Skeletal muscle tissue (tissue), 4 donors: ENCODE results near the gene B3GALNT2. TPM values are rescaled to one million over a fixed set of nuclear protein-coding genes. Genes with fewer than 3 reads are reported as not detected.

Experiments
- H3K27ac ChIP-seq: one replicate; pipeline ENCODE4 v1.7.0; 2013; ENCODE audit warnings: mild to moderate bottlenecking, low read depth, low read length, inconsistent platforms
- H3K27me3 ChIP-seq, 3 donors: one replicate each; pipeline ENCODE4 v1.7.0; 2013; ENCODE audit warnings: low read length in 3 of 3; ENCODE audit not compliant: control insufficient read depth in 3 of 3, insufficient read depth in 3 of 3
- H3K36me3 ChIP-seq, 3 donors: one replicate each; pipeline ENCODE4 v1.7.0; 2013; ENCODE audit warnings: low read length in 3 of 3; ENCODE audit not compliant: control insufficient read depth in 3 of 3, insufficient read depth in 3 of 3
- H3K4me1 ChIP-seq, 3 donors: one replicate each; pipeline ENCODE4 v1.7.0; 2013; ENCODE audit warnings: low read length in 3 of 3, mild to moderate bottlenecking in 3 of 3; ENCODE audit not compliant: control insufficient read depth in 3 of 3, insufficient read depth in 3 of 3
- H3K4me3 ChIP-seq, 3 donors: one replicate each; pipeline ENCODE4 v1.7.0; 2013; ENCODE audit warnings: low read length in 3 of 3
- H3K9ac ChIP-seq, 3 donors: one replicate each; pipeline ENCODE4 v1.7.0; 2013; ENCODE audit warnings: low read length in 3 of 3, mild to moderate bottlenecking in 3 of 3, moderate library complexity in 2 of 3, low read depth in 1 of 3
- H3K9me3 ChIP-seq, 3 donors: one replicate each; pipeline ENCODE4 v1.7.0; 2013; ENCODE audit warnings: low read length in 3 of 3; ENCODE audit not compliant: control insufficient read depth in 3 of 3
- total RNA-seq: library from RNA; depleted of rRNA; stranded (reverse); fragments of >200 nt; gene quantifications from one replicate; pipeline ENCODE4 v1.2.3, GENCODE V29; 2014
- donor health status: Osteomylitis.

B3GALNT2 gene
- total RNA-seq, 1 donor from 2014 or later = 48.5 TPM

DNA sequence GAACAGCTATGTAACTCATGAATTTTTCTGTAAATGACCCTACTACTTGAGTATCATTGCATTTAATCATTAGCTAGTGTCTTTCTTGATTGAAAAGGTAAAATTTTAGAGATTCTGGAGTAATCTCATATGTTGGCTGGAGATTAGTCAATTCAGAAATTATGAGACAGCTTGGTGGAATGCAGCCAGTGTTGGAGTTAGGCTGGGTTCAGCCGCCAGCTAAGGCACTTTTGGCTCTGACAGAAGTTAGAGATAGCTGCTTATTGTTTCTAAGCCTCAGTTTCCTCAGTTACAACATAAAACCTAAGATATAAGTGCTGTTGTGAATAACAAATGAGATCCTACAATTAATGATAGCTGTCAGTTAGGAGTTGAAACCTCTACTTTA is 87.6 kb downstream of the B3GALNT2 start:
- H3K9ac ChIP-seq = no peak overlapping the region
- H3K9me3 ChIP-seq = no peaks in the 10 kb centered on the region
- peaks cover 0 to 3% (median 2%) of the 10 kb centered on the region in 3 donors for H3K4me1 ChIP-seq
- peaks cover 0 to 9% (median 0%) of the 10 kb centered on the region in 3 donors for H3K36me3 ChIP-seq
- no peak overlapping the region for H3K4me3 ChIP-seq
- no peaks in the 10 kb centered on the region for H3K27me3 ChIP-seq
- H3K27ac ChIP-seq = no peak overlapping the region

DNA sequence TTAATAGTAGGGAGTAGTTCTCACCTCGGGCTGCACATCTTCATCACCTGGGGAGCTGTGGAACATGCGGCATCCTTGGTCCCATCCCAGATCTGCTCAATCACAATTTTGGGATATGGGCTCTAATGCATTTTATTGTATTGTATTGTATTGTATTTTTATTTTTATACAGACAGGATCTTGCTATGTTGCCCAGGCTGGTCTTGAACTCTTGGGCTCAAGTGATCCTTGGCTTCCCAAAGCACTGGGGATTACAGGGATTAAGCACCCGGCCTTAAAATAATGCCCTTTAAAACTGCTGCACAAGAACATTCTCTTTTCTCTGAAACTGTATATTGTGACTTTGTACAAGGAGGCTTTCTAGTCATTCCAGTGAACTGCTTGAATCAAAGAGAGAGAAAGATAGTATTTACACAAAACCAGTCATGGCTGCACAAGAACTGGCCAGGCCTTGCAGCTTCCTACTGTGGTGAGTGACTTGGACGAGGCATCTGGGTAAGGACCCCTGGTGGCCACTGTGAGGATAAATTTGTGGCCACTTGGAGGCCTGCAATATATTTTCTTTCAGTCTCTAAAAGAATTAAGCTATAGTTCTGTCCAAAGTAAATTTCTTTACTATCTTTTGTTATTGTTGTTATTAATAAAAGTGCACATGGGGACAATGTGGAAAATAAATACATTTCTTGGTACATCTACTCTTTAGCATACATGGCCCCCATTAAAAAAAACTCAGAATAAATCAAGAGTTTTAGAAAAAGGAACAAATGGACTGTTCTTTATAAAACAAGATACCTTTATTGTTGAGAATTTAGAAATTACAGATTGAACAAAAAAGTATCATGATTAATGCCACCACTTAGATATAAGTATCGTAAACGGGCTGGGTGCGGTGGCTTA is 89.0 kb downstream of the B3GALNT2 start:
- Histone ChIP-seq H3K9me3 (no peaks in the 10 kb centered on the region), H3K27me3 (no peaks in the 10 kb centered on the region), H3K9ac (no peak overlapping the region), H3K27ac (no peak overlapping the region), H3K4me1 (peaks cover 0 to 5% (median 3%) of the 10 kb centered on the region in 3 donors), H3K36me3 (peaks cover 0 to 9% (median 0%) of the 10 kb centered on the region in 3 donors), H3K4me3 (no peak overlapping the region)

DNA sequence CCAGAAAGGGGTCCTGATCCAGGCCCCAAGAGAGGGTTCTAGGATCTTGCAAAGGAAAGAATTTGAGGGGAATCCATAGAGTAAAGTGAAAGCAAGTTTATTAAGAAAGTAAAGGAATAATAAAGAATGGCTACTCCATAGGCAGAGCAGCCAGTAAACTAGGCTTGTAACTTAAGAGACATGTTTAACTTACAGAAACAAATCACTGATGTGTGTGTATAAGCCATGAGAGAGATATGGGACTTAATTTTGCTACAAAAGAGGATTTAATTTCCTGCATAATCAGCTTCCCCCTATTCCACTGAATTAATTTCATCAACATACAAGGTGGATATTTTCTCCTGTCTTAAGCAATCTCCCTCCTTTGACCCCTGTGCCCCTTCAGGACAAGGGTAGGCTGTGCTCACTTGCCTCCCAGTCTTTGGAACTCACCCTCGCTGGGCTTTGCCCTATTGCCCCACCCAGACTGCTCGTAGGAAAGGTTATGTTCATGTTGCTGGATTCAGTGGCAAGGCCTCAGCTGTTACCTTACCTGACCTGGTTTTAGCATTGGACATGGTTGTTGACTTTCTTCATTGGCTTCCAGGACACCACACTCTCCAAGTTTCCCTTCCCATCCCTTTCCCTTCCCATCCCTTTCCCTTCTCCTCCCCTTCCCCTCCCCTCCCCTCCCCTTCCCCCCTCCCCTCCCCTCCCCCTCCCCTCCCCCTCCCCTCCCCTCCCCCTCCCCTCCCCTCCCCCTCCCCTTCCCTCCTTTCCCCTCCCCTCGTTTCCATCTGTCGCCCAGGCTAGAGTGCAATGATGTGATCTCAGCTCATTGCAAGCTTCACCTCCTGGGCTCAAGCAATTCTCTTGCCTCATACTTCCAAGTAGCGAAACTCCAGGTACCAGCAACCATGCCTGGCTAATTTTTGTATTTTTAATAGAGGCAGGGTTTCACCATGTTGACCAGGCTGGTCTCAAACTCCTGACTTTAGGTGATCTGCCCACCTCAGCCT is 92.5 kb downstream of the B3GALNT2 start:
- Histone ChIP-seq H3K27ac (peak overlapping the region; percentile 8), H3K9ac (no peak overlapping the region), H3K36me3 (peaks cover 0 to 7% (median 0%) of the 10 kb centered on the region in 3 donors), H3K9me3 (no peaks in the 10 kb centered on the region), H3K4me1 (peaks cover 0 to 5% (median 3%) of the 10 kb centered on the region in 3 donors), H3K4me3 (no peak overlapping the region), H3K27me3 (no peaks in the 10 kb centered on the region)

DNA sequence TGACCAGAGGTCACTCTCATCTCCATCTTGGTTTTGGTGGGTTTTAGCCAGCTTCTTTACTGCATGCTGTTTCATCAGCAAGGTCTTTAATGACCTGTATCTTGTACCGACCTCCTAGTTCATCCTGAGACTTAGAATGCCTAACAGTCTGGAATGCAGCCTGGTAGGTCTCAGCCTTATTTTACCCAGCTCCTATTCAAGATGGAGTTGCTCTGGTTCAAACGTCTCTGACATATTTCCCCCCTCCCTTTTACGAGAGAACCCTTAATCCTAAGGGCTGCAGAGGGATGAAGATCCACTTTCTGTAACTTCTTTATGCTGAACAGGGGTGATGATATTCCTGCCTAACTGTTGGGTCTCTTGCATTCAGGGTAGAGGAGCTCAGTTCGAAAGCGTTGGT is 93.8 kb downstream of the B3GALNT2 start:
- Histone ChIP-seq H3K9ac (no peak overlapping the region), H3K27me3 (no peaks in the 10 kb centered on the region), H3K27ac (no peak overlapping the region), H3K4me3 (no peak overlapping the region), H3K36me3 (peaks cover 0 to 7% (median 0%) of the 10 kb centered on the region in 3 donors), H3K9me3 (no peaks in the 10 kb centered on the region), H3K4me1 (peaks cover 0 to 5% (median 3%) of the 10 kb centered on the region in 3 donors)

DNA sequence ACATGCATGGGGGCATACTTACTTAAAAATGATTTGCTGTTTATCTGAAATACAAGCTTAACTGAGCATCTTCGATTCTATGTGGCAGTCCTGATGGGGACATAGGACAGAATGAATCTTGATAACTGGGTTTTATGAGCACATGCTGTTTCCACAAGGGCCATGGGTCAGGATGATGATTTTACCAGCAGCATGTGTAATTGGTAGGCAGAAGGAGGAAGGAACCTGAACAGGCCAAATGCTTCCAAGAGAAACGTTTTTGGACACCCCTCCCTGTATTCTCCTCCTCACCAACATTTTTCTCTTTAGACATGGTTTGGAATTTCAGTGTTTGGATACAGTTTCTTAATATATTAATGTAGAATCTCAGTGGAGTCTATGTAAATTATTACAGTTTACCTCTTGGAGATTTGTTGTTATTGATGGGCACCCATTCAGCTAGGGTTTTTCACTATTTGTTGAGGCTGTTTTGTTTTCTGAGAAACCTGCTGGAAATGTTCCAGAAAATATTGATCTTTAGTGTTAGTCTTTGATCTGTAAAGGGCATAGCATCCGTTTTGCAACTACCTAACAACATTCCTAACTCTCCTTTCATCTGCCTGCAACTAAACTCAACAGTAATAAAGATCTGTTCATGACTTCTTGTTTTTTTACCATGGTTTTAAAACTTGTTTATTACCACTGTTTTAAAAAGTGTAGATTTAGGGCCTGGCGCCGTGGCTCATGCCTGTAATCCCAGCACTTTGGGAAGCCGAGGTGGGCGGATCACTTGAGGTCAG is 95.0 kb downstream of the B3GALNT2 start:
- H3K9ac ChIP-seq = no peak overlapping the region
- H3K4me1 ChIP-seq = peaks cover 0 to 5% (median 3%) of the 10 kb centered on the region in 3 donors
- H3K27me3 ChIP-seq = no peaks in the 10 kb centered on the region
- no peaks in the 10 kb centered on the region for H3K9me3 ChIP-seq
- H3K27ac ChIP-seq = no peak overlapping the region
- no peaks in the 10 kb centered on the region for H3K36me3 ChIP-seq
- H3K4me3 ChIP-seq = no peak overlapping the region

DNA sequence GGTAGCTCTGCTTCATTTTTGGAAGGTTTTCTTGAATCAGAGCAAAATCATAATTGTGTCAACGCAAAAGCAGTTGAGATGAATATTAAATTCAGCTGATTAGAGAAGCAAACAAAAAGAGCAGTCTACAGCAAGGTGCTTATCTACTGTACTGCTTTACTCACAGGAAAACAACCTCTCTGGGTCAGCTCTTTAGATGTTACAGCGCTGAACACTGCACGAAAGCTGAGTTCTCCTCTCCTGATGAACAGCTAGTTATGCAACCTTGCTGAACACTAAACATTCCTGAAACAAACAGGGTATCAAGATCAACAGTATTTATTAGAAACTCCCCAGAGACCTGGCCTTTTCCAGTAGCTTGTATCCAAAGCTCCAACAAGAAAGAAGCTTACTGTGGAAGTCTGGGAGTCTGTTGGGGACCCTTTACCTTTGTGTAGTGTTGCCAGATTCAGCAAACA is 95.7 kb downstream of the B3GALNT2 start:
- Histone ChIP-seq H3K4me3 (no peak overlapping the region), H3K9ac (no peak overlapping the region), H3K27ac (no peak overlapping the region), H3K4me1 (peaks cover 0 to 5% (median 3%) of the 10 kb centered on the region in 3 donors), H3K27me3 (no peaks in the 10 kb centered on the region), H3K9me3 (no peaks in the 10 kb centered on the region), H3K36me3 (peaks cover 0 to under 1% (median 0%) of the 10 kb centered on the region in 3 donors)

DNA sequence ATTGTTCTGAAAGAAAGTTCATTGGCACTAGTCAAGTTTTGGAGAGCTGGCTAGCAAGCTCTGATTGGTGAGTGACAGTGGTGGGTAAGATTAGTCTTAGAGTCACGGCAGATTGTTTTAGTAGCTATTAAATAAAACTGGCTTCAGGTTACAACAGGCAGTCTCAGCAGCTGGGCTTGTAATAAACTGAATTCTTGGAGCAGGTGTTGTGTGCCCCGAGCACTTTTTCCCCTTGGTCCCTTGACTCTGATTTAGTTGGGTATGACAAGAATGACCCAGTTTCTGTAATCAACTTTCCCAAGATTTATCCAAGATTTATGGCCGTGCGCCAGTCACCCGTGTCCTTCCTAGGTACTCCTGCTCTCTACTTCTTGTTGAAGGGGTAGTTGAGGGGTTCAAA is 96.8 kb downstream of the B3GALNT2 start:
- Histone ChIP-seq H3K27me3 (no peaks in the 10 kb centered on the region), H3K9ac (no peak overlapping the region), H3K9me3 (no peaks in the 10 kb centered on the region), H3K4me3 (no peak overlapping the region), H3K27ac (no peak overlapping the region), H3K4me1 (peaks cover 0 to 5% (median 3%) of the 10 kb centered on the region in 3 donors), H3K36me3 (peaks cover 0 to 5% (median 0%) of the 10 kb centered on the region in 3 donors)

DNA sequence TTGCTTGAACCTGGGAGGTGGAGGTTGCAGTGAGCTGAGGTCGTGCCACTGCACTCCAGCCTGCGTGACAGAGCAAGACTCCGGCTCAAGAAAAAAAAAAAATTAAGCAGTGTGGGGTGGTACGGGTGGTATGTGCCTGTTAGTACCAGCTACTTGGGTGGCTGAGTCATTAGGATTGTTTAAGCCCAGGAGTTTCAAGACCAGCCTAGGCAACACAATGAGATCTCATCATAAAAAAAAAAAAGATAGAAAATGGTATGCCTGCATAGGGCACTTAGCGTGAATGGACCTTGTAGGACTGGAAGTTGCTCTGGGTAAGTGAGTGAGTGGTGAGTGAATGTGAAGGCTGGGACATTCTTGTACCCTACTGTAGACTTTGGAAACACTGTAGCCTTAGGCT is 100.1 kb downstream of the B3GALNT2 start:
- Histone ChIP-seq H3K27me3 (no peaks in the 10 kb centered on the region), H3K9me3 (no peaks in the 10 kb centered on the region)

DNA sequence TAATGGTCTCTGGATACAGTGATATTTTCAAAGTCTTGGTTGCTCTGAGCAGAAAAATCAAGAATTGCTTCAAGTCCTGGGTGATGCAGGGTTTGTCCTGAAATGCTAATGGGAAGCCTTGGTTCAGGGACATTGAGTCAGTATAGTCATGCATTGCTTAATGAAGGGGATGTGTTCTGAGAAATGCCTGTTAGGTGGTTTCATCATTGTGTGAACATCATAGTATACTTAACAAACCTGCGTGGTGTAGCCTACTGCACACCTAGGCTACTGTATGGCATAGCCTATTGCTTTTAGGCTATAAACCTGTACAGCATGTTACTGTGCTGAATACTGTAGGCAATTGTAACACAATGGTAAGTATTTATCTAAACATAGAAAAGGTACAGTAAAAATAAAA is 100.7 kb downstream of the B3GALNT2 start:
- no peaks in the 10 kb centered on the region for H3K4me1 ChIP-seq

More for the DNA sequence above, 100.1 kb downstream of the B3GALNT2 start:
- H3K27ac ChIP-seq = no peak overlapping the region
- H3K36me3 ChIP-seq = peaks cover 0 to 5% (median 0%) of the 10 kb centered on the region in 3 donors
- no peak overlapping the region for H3K9ac ChIP-seq
- no peaks in the 10 kb centered on the region for H3K4me1 ChIP-seq
- no peak overlapping the region for H3K4me3 ChIP-seq

More for the DNA sequence above, 100.7 kb downstream of the B3GALNT2 start:
- Histone ChIP-seq H3K9me3 (no peaks in the 10 kb centered on the region), H3K9ac (no peak overlapping the region), H3K27ac (no peak overlapping the region), H3K36me3 (peaks cover 0 to 5% (median 0%) of the 10 kb centered on the region in 3 donors), H3K4me3 (no peak overlapping the region), H3K27me3 (no peaks in the 10 kb centered on the region)
